WTC11 (cell line): ENCODE results near the gene POLR2E. TPM values are rescaled to one million over a fixed set of nuclear protein-coding genes. Genes with fewer than 3 reads are reported as not detected.

Source experiments
- ATAC-seq: fragments of 200-7000 bp; cut with Tn5 transposase; 2 replicates; pipeline ENCODE4 v1.10.0; 2021; ENCODE audit warnings: mild to moderate bottlenecking, moderate library complexity
- CTCF ChIA-PET: fragments of 300-600 bp; sonication (Branson Sonifier 250); formaldehyde crosslinking; loops from one replicate; lab custom pipeline; 2021; ENCODE audit warnings: antibody characterized with exemption; lab: Charles Lee
- POLR2A ChIA-PET: fragments of 350-600 bp; sonication (Branson Sonifier 250); formaldehyde crosslinking; loops from one replicate; lab custom pipeline; 2021; ENCODE audit warnings: antibody characterized with exemption; lab: Charles Lee
- DNase-seq: peaks from one replicate; pipeline ENCODE4 v3.0.0; 2021; ENCODE audit warnings: low spot score
- H3K27ac Mint-ChIP-seq: 2 replicates; pipeline ENCODE4 v1.8.0; 2021; ENCODE audit warnings: mixed read lengths
- H3K27me3 Mint-ChIP-seq: 2 replicates; pipeline ENCODE4 v1.8.0; 2021; ENCODE audit warnings: low read depth, mild to moderate bottlenecking, moderate library complexity, mixed read lengths
- H3K36me3 Mint-ChIP-seq: 2 replicates; pipeline ENCODE4 v1.8.0; 2021; ENCODE audit warnings: mixed read lengths
- H3K4me1 Mint-ChIP-seq: 2 replicates; pipeline ENCODE4 v1.8.0; 2022; ENCODE audit warnings: mixed read lengths
- H3K4me3 Mint-ChIP-seq: 2 replicates; pipeline ENCODE4 v1.8.0; 2021; ENCODE audit warnings: mild to moderate bottlenecking, moderate library complexity, mixed read lengths
- H3K9me3 Mint-ChIP-seq: 2 replicates; pipeline ENCODE4 v1.8.0; 2021; ENCODE audit warnings: mixed read lengths
- CREM ChIP-seq: sonication (generic); formaldehyde crosslinking; IDR thresholded peaks from 2 replicates; pipeline ENCODE4 v1.8.1; 2022; ENCODE audit warnings: mild to moderate bottlenecking, missing genetic modification reagents, moderate library complexity
- ERG ChIP-seq: fragments of 250-450 bp; sonication (Bioruptor Pico); IDR thresholded peaks from 2 replicates; pipeline ENCODE4 v1.8.0; 2021; ENCODE audit warnings: mild to moderate bottlenecking
- GTF2I ChIP-seq: fragments of 250-450 bp; sonication (Bioruptor Pico); conservative IDR thresholded peaks from 2 replicates; pipeline ENCODE4 v1.4.0; 2021; ENCODE audit warnings: mild to moderate bottlenecking
- HMGA2 ChIP-seq: fragments of 250-450 bp; sonication (Bioruptor Pico); IDR thresholded peaks from 2 replicates; pipeline ENCODE4 v1.4.0; 2021; ENCODE audit warnings: mild to moderate bottlenecking, moderate library complexity
- HMGXB4 ChIP-seq: sonication (generic); formaldehyde crosslinking; IDR thresholded peaks from 2 replicates; pipeline ENCODE4 v1.8.1; 2023; ENCODE audit warnings: mild to moderate bottlenecking, moderate library complexity, missing genetic modification reagents
- JUN ChIP-seq: sonication (generic); formaldehyde crosslinking; IDR thresholded peaks from 2 replicates; pipeline ENCODE4 v1.8.0; 2023; ENCODE audit warnings: mild to moderate bottlenecking, missing genetic modification reagents
- NFYB ChIP-seq: sonication (generic); formaldehyde crosslinking; conservative IDR thresholded peaks from 2 replicates; pipeline ENCODE4 v1.8.0; 2022; ENCODE audit warnings: low read depth, missing genetic modification reagents
- SMAD3 ChIP-seq: sonication (generic); formaldehyde crosslinking; IDR thresholded peaks from 2 replicates; pipeline ENCODE4 v1.8.0; 2022; ENCODE audit warnings: missing genetic modification reagents, mild to moderate bottlenecking, borderline replicate concordance
- SP1 ChIP-seq: sonication (generic); formaldehyde crosslinking; conservative IDR thresholded peaks from 2 replicates; pipeline ENCODE4 v1.8.1; 2022; ENCODE audit warnings: missing genetic modification reagents
- USF1 ChIP-seq: sonication (generic); formaldehyde crosslinking; IDR thresholded peaks from 2 replicates; pipeline ENCODE4 v1.8.0; 2022; ENCODE audit warnings: mild to moderate bottlenecking, missing genetic modification reagents
- total RNA-seq: library from RNA; stranded (reverse); gene quantifications from 3 replicates; pipeline ENCODE4 v1.2.3, GENCODE V29; 2021

Gene POLR2E
- total RNA-seq, 1 experiment from 2014 or later = 275 TPM

GRCh38 chr19:1041835-1042685 lies 53.1 kb downstream of the POLR2E start:
- H3K27me3 Mint-ChIP-seq = no peaks in the 10 kb centered on the region
- no peak for DNase-seq
- H3K4me1 Mint-ChIP-seq = peaks cover 12% of the 10 kb centered on the region
- TF ChIP-seq SMAD3 (CRISPR knock-in tag) = no peak
- TF ChIP-seq CREM (CRISPR knock-in tag) = no peak
- TF ChIP-seq HMGA2 (CRISPR knock-in tag) = no peak
- no peak for ATAC-seq
- H3K36me3 Mint-ChIP-seq = peaks cover 16% of the 10 kb centered on the region
- ChIA-PET POLR2A (interaction anchor here (1.0 to 3.2 kb wide), 5 partner anchors 15 to 47 kb away, joined by 3 to 70 read pairs (median 3); partner anchors contain the start of genes ARHGAP45, CNN2 and RNU6-2), CTCF (interaction anchor here (0.5 to 3.4 kb wide), 6 partner anchors 15 to 232 kb away, joined by 3 to 29 read pairs (median 8); partner anchors contain the start of gene ARHGAP45)
- H3K9me3 Mint-ChIP-seq = no peaks in the 10 kb centered on the region
- H3K4me3 Mint-ChIP-seq = no peak overlapping the region; the same call in 1 of the 2 replicates
- no peak overlapping the region for H3K27ac Mint-ChIP-seq

- Mint-ChIP-seq H3K4me3 (peak overlapping the region; percentile 84), H3K9me3 (no peaks in the 10 kb centered on the region), H3K4me1 (peaks cover 12% of the 10 kb centered on the region), H3K27ac (no peak overlapping the region), H3K27me3 (no peaks in the 10 kb centered on the region), H3K36me3 (peaks cover 19% of the 10 kb centered on the region)
- ATAC-seq = no peak
- TF ChIP-seq JUN (CRISPR knock-in tag) (no peak), ERG (no peak), GTF2I (CRISPR knock-in tag) (peak; percentile 93), HMGXB4 (CRISPR knock-in tag) (0 out of 2 replicates have a peak, but pooled peaks have one; percentile 3)
- ChIA-PET POLR2A (interaction anchor here (0.6 to 3.2 kb wide), 6 partner anchors 14 to 403 kb away, joined by 3 to 70 read pairs (median 4); partner anchors contain the start of genes ARHGAP45 and CNN2), CTCF (interaction anchor here (0.6 to 3.4 kb wide), 6 partner anchors 9 to 185 kb away, joined by 3 to 29 read pairs (median 8); partner anchors contain the start of gene ARHGAP45)
- no peak for DNase-seq
Measured at GRCh38 chr19:1041272-1041834, 53.8 kb downstream of the POLR2E start.

GRCh38 chr19:1040476-1041271 lies 54.5 kb downstream of the POLR2E start:
- POLR2A ChIA-PET = interaction anchor here (0.6 to 3.2 kb wide), 13 partner anchors 8 to 404 kb away, joined by 3 to 70 read pairs (median 4); partner anchors contain the start of genes ARHGAP45, CNN2 and RNU6-2
- DNase-seq (peak; percentile 95), ATAC-seq (peak; percentile 49)
- CTCF ChIA-PET = interaction anchor here (0.6 to 3.4 kb wide), 12 partner anchors 8 to 184 kb away, joined by 3 to 29 read pairs (median 4); partner anchors contain the start of genes ARHGAP45 and CNN2
- H3K4me3 Mint-ChIP-seq = peak overlapping the region; percentile 84
- H3K27me3 Mint-ChIP-seq = no peaks in the 10 kb centered on the region
- TF ChIP-seq NFYB (CRISPR knock-in tag) = peak; percentile 96
- TF ChIP-seq HMGXB4 (CRISPR knock-in tag) = peak; percentile 47; the same call in 1 of the 2 replicates
- peak; percentile 82; the same call in 1 of the 2 replicates for TF ChIP-seq GTF2I (CRISPR knock-in tag)
- no peak for TF ChIP-seq SMAD3 (CRISPR knock-in tag)
- TF ChIP-seq CREM (CRISPR knock-in tag) = 0 out of 2 replicates have a peak, but pooled peaks have one; percentile 40
- 0 out of 2 replicates have a peak, but pooled peaks have one; percentile 48 for TF ChIP-seq SP1 (CRISPR knock-in tag)
- no peak for TF ChIP-seq USF1 (CRISPR knock-in tag)
- H3K9me3 Mint-ChIP-seq = no peaks in the 10 kb centered on the region
- peak overlapping the region; percentile 83 for H3K27ac Mint-ChIP-seq
- peaks cover 26% of the 10 kb centered on the region for H3K36me3 Mint-ChIP-seq
- H3K4me1 Mint-ChIP-seq = peaks cover 12% of the 10 kb centered on the region
